Mesendoderm (in vitro differentiated cells): ENCODE results near the gene OR8D4.
"Not testable (repeated sequence)": the region's sequence is repeated elsewhere in the genome, so short reads cannot be mapped to it uniquely, and the experiment has no call there.

Experiments used
- DNase-seq: peaks from one replicate; pipeline ENCODE4 v3.0.0; 2013
- H2AK5ac ChIP-seq: 2 replicates; pipeline ENCODE4 v1.6.1; 2013; ENCODE audit warnings: low read length, inconsistent platforms
- H2BK120ac ChIP-seq: 2 replicates; pipeline ENCODE4 v1.6.1; 2013; ENCODE audit warnings: low read depth, mild to moderate bottlenecking, low read length, moderate library complexity, mixed read lengths
- H2BK15ac ChIP-seq: replicated peaks from 2 replicates; pipeline ENCODE4 v1.6.1; 2013; ENCODE audit warnings: low read depth, mild to moderate bottlenecking, moderate library complexity
- H2BK5ac ChIP-seq: 2 replicates; pipeline ENCODE4 v1.6.1; 2013; ENCODE audit warnings: low read length, inconsistent platforms
- H3K18ac ChIP-seq: 2 replicates; pipeline ENCODE4 v1.6.1; 2013; ENCODE audit warnings: mild to moderate bottlenecking, low read length, mixed read lengths
- H3K23ac ChIP-seq: one replicate; pipeline ENCODE4 v1.6.1; 2013; ENCODE audit warnings: low read length
- H3K27ac ChIP-seq: 2 replicates; pipeline ENCODE4 v1.5.1; 2013; ENCODE audit warnings: low read depth, mild to moderate bottlenecking, inconsistent platforms, low read length, moderate library complexity
- H3K27me3 ChIP-seq: 2 replicates; pipeline ENCODE4 v1.6.1; 2013; ENCODE audit warnings: low read length, control low read depth, mild to moderate bottlenecking, inconsistent platforms; ENCODE audit not compliant: insufficient read depth, poor library complexity
- H3K36me3 ChIP-seq: 2 replicates; pipeline ENCODE4 v1.6.1; 2013; ENCODE audit warnings: low read length, inconsistent platforms; ENCODE audit not compliant: control insufficient read depth, insufficient read depth
- H3K4ac ChIP-seq: one replicate; pipeline ENCODE4 v1.6.1; 2013; ENCODE audit warnings: low read depth, mild to moderate bottlenecking, low read length, moderate library complexity
- H3K4me1 ChIP-seq: 2 replicates; pipeline ENCODE4 v1.6.1; 2013; ENCODE audit warnings: low read depth, low read length, inconsistent platforms; ENCODE audit not compliant: control insufficient read depth
- H3K4me2 ChIP-seq: 2 replicates; pipeline ENCODE4 v1.6.1; 2013; ENCODE audit warnings: low read length
- H3K4me3 ChIP-seq: 2 replicates; pipeline ENCODE4 v1.5.1; 2013; ENCODE audit warnings: mild to moderate bottlenecking, low read length
- H3K56ac ChIP-seq: one replicate; pipeline ENCODE4 v1.6.1; 2013; ENCODE audit warnings: low read length
- H3K79me1 ChIP-seq: 2 replicates; pipeline ENCODE4 v1.6.1; 2013; ENCODE audit warnings: low read length, inconsistent platforms
- H3K79me2 ChIP-seq: 2 replicates; pipeline ENCODE4 v1.6.1; 2013; ENCODE audit warnings: mild to moderate bottlenecking, low read length; ENCODE audit not compliant: control insufficient read depth, insufficient read depth
- H3K9ac ChIP-seq: 2 replicates; pipeline ENCODE4 v1.6.1; 2013; ENCODE audit warnings: low read length, inconsistent platforms
- H4K5ac ChIP-seq: one replicate; pipeline ENCODE4 v1.6.1; 2013; ENCODE audit warnings: low read length
- H4K8ac ChIP-seq: one replicate; pipeline ENCODE4 v1.6.1; 2013; ENCODE audit warnings: low read depth, mild to moderate bottlenecking, control low read depth, low read length, moderate library complexity
- WGBS: extraction: QIAGEN DNeasy Blood & Tissue Kit; methylation state at CpG from one replicate; pipeline ENCODE4 v1.1.7; 2013; ENCODE audit warnings: low lambda C conversion rate, missing lambda C conversion rate; ENCODE audit not compliant: insufficient coverage; ENCODE audit errors: extremely low coverage; 5-methylcytosine and 5-hydroxymethylcytosine counted together

OR8D4 gene

GRCh38 chr11:123867795-123868194 lies 34.2 kb upstream of the OR8D4 start:
- H3K27me3 ChIP-seq, H4K8ac ChIP-seq, H3K4me3 ChIP-seq, H3K27ac ChIP-seq, H3K4me2 ChIP-seq, H2BK15ac ChIP-seq, H3K56ac ChIP-seq, H3K23ac ChIP-seq, H2AK5ac ChIP-seq, H3K4ac ChIP-seq, H3K36me3 ChIP-seq, H3K79me2 ChIP-seq, DNase-seq, H3K9ac ChIP-seq, H2BK120ac ChIP-seq, H3K79me1 ChIP-seq, H4K5ac ChIP-seq, H2BK5ac ChIP-seq, H3K4me1 ChIP-seq: not testable (repeated sequence)
- peak overlapping the region; percentile 18 for H3K18ac ChIP-seq
- WGBS: no CpG with 5 or more reads among the region's 9 CpGs

GRCh38 chr11:123880912-123881311 lies 21.1 kb upstream of the OR8D4 start:
- Histone ChIP-seq H2BK120ac (no peak overlapping the region), H2BK5ac (no peak overlapping the region), H3K79me1 (no peaks in the 10 kb centered on the region), H3K4me3 (no peak overlapping the region), H2AK5ac (no peak overlapping the region), H3K56ac (no peak overlapping the region), H4K5ac (no peak overlapping the region), H3K4me1 (no peaks in the 10 kb centered on the region), H3K4me2 (no peak overlapping the region), H3K4ac (no peak overlapping the region), H3K18ac (no peak overlapping the region), H3K9ac (no peak overlapping the region), H3K36me3 (no peaks in the 10 kb centered on the region), H3K79me2 (no peaks in the 10 kb centered on the region), H2BK15ac (no peak overlapping the region), H4K8ac (no peak overlapping the region), H3K23ac (no peak overlapping the region), H3K27ac (no peak overlapping the region), H3K27me3 (no peaks in the 10 kb centered on the region)
- DNase-seq: no peak
- no CpG with 5 or more reads among the region's 4 CpGs for WGBS

GRCh38 chr11:123885570-123885969 lies 16.4 kb upstream of the OR8D4 start, which contains the start of gene TMEM225:
Gene TMEM225, minus strand, starts transcription at chr11:123885670. Its CDS starts 245 bp downstream, at chr11:123885425.
- no CpG with 5 or more reads among the region's 3 CpGs for WGBS

GRCh38 chr11:123892031-123892430 lies 9.9 kb upstream of the OR8D4 start:
- DNase-seq: no peak
- Histone ChIP-seq H2AK5ac (no peak overlapping the region), H3K56ac (no peak overlapping the region), H3K27me3 (no peaks in the 10 kb centered on the region), H3K23ac (no peak overlapping the region), H2BK120ac (no peak overlapping the region), H4K8ac (no peak overlapping the region), H3K9ac (no peak overlapping the region), H3K36me3 (no peaks in the 10 kb centered on the region), H3K4ac (no peak overlapping the region), H3K79me2 (no peaks in the 10 kb centered on the region), H3K79me1 (no peaks in the 10 kb centered on the region), H3K4me1 (no peaks in the 10 kb centered on the region), H4K5ac (no peak overlapping the region), H3K4me2 (no peak overlapping the region), H3K18ac (no peak overlapping the region), H2BK15ac (no peak overlapping the region), H3K4me3 (no peak overlapping the region), H3K27ac (no peak overlapping the region), H2BK5ac (no peak overlapping the region)

More at GRCh38 chr11:123885570-123885969, 16.4 kb upstream of the OR8D4 start, which contains the start of gene TMEM225:
- Histone ChIP-seq H3K18ac (no peak within 1 kb of the TSS), H3K27ac (no peak within 1 kb of the TSS), H3K4me2 (no peak within 1 kb of the TSS), H3K79me1 (no peaks in the 10 kb centered on the region), H3K36me3 (no peaks in the 10 kb centered on the region), H4K8ac (no peak within 1 kb of the TSS), H2AK5ac (no peak within 1 kb of the TSS), H3K27me3 (no peaks in the 10 kb centered on the region), H3K79me2 (no peaks in the 10 kb centered on the region), H3K9ac (no peak within 1 kb of the TSS), H3K56ac (no peak within 1 kb of the TSS), H4K5ac (no peak within 1 kb of the TSS), H3K23ac (no peak within 1 kb of the TSS), H3K4me1 (no peaks in the 10 kb centered on the region), H2BK120ac (no peak within 1 kb of the TSS), H2BK5ac (no peak within 1 kb of the TSS), H3K4ac (no peak within 1 kb of the TSS), H3K4me3 (no peak within 1 kb of the TSS), H2BK15ac (no peak within 1 kb of the TSS)
- no peak for DNase-seq

- H3K4me1 ChIP-seq: peaks cover 2% of the 10 kb centered on the region
- no peak overlapping the region for H4K5ac ChIP-seq
- no peak overlapping the region for H2BK5ac ChIP-seq
- H3K36me3 ChIP-seq: no peaks in the 10 kb centered on the region
- no CpG with 5 or more reads among the region's 3 CpGs for WGBS
- no peak overlapping the region for H3K4me2 ChIP-seq
- no peak overlapping the region for H3K18ac ChIP-seq
- no peak overlapping the region for H2BK120ac ChIP-seq
- H3K79me2 ChIP-seq: no peaks in the 10 kb centered on the region
- DNase-seq: no peak
- H3K27ac ChIP-seq: no peak overlapping the region
- no peak overlapping the region for H2BK15ac ChIP-seq
- H3K23ac ChIP-seq: peak overlapping the region; percentile 29
- H4K8ac ChIP-seq: no peak overlapping the region
- no peak overlapping the region for H3K56ac ChIP-seq
- H3K27me3 ChIP-seq: no peaks in the 10 kb centered on the region
- no peak overlapping the region for H3K4me3 ChIP-seq
- H3K9ac ChIP-seq: no peak overlapping the region
- no peak overlapping the region for H3K4ac ChIP-seq
- H2AK5ac ChIP-seq: no peak overlapping the region
- no peaks in the 10 kb centered on the region for H3K79me1 ChIP-seq
Measured at GRCh38 chr11:123899792-123900191, 2.2 kb upstream of the OR8D4 start.

- Histone ChIP-seq H3K18ac (no peak overlapping the region), H3K9ac (no peak overlapping the region), H3K56ac (no peak overlapping the region), H3K79me2 (no peaks in the 10 kb centered on the region), H2AK5ac (no peak overlapping the region), H4K5ac (no peak overlapping the region), H3K4me1 (peaks cover 2% of the 10 kb centered on the region), H2BK5ac (no peak overlapping the region), H3K27me3 (no peaks in the 10 kb centered on the region), H3K27ac (no peak overlapping the region), H4K8ac (no peak overlapping the region), H2BK120ac (no peak overlapping the region), H3K36me3 (no peaks in the 10 kb centered on the region), H2BK15ac (peak overlapping the region; percentile 6), H3K79me1 (no peaks in the 10 kb centered on the region), H3K4ac (no peak overlapping the region), H3K4me2 (no peak overlapping the region), H3K4me3 (no peak overlapping the region), H3K23ac (no peak overlapping the region)
- WGBS: no CpG with 5 or more reads among the region's 2 CpGs
- DNase-seq: no peak
Measured at GRCh38 chr11:123903932-123904331, 2.0 kb downstream of the OR8D4 start.
